ENCODE data around the gene RUSF1.
"Not testable (repeated sequence)": the region's sequence is repeated elsewhere in the genome, so short reads cannot be mapped to it uniquely, and the experiment has no call there.

The RUSF1 gene

DNA sequence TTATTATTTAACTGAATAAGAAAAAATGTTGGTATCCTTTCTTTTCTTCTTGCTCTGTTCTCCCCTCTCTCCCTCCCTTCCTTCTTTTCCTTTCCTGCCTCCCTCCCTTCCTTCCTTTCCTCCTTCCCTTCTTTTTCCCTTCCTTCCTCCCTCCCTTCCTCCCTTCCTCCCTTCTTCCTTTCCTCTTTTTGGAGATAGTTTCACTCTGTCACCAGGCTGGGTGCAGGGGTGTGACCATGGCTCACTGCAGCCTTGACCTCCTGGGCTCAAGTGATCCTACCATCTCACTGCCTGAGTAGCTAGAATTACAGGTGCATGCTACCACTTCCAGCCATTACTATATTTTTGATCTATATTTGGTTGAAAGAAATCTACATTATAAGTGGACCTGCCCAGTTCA, 5.7 kb upstream of the RUSF1 start:
- DNase-seq: no peak

DNA sequence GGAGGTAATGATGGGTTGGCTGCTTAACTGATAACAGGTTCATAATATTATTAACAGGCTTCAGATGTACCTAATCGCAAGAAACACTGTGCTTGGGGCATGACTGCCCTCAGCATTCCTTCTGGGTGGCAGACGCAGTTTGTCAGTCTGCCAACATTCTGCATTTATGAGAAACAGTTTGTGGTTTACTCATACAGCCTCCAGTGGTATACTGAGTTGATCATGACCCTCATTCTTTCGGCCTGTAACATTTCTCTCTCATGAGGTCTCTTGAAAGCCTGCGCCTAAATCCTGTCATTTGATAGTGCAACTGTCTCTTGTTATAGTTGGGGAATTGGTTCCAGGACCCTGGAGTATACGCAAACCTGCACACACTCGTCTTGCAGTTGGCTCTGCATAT, 4.9 kb upstream of the RUSF1 start:
- DNase-seq: no peak

DNA sequence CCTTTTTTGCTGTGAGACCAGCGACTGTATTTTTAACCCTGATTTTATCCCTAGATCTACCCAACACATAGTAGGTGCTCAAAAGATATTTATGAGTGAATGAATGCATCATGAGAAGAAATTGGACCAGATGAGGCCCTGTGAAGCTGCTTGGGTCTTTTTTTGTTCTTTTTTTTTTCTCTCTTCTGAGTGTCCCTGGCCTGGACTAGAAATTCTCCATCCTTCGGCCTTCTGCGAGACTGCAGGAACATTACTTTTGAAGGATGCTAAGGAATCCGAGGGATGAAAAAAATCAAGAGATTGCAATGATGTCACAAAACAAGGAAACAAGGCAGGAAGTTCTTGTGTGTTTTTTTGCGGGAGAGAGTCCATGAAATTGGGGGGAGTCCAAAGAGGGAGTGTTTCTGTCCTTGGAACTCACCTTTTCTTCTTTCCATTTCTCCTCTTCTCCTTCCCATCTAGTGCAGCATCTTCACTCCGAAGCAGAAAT, 560 bp upstream of the RUSF1 start:
- DNase-seq: no peak

DNA sequence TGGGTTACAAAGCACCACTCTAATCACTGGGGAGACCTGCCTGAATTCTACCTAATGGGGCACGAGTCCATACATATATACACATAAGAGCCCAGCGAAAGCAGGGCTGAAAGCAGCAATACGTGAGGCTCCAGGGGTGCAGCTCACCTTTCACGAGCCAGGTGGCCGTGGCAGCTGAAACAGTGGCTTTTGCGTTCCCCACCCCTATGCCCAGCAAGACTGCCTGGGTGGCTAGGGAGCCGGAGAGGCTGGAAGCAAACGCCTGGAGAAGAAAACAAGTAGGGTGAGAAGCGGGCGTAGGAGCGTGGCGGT, 618 bp downstream of the RUSF1 start:
- no peak for DNase-seq

DNA sequence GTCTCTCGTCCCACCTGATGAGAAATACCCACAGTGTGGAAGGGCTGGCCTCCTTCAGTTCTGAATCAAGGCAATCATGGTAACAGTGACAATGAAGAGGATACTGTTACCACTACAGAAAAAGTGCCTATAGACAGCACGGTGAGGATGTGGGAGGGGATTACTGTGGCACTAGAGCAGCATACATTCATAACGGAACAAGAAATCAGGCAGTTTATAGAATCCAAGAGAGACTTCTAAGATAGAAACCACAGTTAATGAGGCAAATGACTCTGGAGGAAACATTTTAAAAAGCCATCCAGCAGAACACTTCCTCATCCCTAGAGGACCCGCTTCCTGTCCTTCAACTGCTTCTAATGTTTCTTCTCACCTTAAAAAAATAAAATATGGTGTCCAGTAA, 2.7 kb downstream of the RUSF1 start:
- DNase-seq: no peak

DNA sequence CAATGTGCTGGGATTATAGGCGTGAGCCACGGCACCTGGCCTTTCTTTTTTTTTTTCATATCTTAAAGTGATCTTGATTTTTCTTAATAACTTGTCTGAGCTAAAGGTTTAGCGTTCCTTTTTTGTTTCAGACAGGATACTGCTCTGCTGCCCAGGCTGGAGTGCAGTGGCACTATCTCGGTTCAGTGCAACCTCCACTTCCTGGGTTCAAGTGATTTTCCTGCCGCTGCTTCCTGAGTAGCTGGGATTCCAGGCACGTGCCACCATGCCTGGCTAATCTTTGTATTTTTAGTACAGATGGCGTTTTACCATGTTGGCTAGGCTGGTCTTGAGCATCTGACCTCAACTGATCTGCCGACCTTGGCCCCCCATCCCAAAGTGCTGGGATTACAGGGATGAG, 4.0 kb downstream of the RUSF1 start:
- no peak for DNase-seq

DNA sequence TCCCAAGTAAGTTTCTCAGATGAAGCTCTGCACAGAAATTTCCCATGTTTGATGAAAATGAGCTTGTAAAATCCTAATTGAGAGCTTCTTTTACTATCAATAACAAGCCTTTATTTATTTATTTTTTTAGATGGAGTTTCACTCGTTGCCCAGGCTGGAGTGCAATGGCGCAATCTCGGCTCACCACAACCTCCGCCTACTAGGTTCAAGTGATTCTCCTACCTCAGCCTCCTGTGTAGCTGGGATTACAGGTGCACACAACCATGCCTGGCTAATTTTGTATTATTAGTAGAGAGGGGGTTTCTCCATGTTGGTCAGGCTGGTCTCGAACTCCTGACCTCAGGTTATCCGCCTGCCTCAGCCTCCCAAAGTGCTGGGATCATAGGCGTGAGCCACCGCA, 4.6 kb downstream of the RUSF1 start:
- not testable (repeated sequence) for DNase-seq

DNA sequence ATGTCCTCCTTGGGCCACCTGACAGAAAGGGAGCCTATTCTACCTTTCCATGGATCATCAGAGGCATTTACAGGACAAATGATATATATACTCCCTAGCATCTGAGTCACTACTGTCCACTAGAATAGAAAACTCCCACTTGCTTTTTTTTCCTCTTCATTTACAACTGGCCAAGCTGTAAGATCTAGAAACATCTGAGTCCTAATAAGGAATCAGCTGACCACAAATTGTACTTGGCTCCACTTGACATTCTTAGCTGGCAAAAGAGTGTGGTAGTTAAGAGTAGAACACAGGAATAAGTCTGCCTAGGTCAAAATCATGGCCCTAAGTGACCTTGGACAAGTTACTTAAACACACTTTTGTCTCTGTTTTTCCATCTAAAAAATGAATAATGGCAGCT, 5.2 kb downstream of the RUSF1 start:
- DNase-seq: no peak

DNA sequence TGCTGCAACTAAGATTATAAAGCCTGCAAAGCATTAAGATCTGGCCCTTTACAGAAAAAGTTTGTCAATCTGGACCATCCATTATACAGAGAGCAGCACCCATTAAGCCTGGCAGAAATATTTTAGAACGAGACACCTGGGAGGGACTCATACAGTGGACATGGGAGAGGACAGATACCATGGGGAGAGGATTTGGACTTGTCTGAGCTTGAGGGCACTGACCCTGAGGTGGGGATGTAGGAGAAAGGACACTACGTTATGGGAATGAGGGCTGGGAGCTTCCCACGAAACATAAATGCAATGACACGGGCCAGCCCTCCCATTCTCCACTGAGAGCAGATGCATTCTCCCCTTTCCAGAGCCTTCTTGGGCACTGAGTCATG, 6.2 kb downstream of the RUSF1 start:
- no peak for DNase-seq

DNA sequence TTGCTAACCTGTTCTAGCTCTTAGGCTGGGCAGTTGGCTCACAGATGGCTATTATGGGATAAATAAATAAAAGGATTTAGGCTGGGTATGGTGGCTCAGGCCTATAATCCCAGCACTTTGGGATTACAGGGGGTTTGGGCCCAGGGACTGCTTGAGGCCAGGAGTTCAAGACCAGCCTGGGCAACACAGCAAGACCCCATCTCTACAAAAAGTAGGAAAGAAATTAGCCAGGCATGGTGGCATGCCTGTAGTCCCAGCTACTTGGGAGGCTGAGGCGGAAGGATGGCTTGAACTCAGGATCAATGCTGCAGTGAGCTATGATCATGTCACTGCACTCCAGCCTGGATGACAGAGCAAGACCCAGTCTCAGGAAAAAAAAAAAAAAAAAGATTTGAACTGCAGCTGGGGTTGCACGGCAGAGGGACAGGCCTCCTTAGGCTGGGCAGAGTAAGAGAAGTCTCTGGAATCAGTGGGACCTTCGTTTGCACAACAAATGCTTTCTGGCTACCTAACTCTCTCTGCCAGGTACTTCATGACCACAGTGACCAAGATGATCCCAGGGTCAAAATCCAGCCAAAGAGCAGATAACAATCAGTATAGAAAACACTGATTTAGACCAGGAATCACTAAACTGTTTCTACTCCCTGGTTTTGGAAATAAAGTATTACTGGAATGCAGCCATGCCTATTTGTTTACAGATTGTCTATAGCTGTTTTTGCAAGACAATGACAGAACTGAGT, 6.8 kb downstream of the RUSF1 start:
- DNase-seq: no peak

DNA sequence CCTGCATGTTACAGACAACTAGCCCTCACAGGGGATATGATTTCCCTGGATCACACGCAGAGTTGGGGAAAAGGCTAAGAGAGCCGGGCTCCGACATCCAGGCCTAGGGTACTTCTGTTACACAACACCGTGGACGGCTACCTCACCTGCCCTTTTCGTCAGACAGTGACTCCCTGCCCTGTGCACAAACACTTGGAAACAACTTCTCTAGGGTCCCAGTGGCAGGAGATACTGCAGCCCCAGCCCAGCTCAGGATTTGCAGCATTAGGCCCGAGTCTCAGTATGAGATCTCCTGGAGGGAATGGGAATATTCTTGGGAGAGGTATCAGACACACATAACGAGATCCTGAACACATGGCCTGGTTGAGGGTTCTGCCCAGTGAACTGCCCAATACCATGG, 8.3 kb downstream of the RUSF1 start:
- no peak for DNase-seq

DNA sequence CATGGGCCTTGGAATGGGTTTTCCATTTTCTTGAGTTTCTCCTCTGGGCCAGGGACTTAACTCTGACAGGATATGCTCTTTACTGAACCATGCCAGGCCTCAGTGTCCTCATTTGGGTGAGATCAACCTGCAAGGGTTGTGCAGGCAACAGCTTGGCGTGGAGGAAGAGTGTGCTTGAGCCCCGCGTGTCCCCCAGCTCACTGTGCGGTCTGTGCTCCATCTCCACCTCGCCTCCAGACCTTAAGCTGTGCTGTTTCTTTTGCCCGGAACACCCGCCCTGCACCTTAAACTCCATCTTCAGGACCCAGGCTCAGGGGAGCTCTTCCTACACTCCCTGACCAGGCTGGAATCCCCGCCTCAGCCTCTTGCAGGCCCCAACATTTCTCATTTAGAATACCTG, 9.7 kb downstream of the RUSF1 start:
- no peak for DNase-seq

DNA sequence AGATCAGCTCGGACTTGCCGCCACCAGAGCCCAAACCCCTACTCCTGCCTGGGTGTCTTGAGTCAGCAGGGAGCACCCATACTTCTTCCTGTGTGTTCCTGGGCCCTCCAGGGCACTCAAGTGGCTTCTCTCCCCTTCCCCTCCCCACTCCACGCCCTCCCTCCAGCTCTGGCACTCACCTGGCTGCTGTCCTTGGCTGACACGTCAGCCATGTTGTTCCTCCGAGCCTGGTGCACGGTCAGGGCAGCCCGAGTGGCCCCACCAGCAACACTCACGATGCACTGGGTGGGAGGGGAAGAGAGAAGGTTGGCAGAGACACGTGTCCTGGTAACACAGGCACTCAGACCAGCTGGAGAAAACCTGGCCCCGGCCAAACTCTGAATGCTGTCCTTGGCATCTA, 11.5 kb downstream of the RUSF1 start:
- no peak for DNase-seq

DNA sequence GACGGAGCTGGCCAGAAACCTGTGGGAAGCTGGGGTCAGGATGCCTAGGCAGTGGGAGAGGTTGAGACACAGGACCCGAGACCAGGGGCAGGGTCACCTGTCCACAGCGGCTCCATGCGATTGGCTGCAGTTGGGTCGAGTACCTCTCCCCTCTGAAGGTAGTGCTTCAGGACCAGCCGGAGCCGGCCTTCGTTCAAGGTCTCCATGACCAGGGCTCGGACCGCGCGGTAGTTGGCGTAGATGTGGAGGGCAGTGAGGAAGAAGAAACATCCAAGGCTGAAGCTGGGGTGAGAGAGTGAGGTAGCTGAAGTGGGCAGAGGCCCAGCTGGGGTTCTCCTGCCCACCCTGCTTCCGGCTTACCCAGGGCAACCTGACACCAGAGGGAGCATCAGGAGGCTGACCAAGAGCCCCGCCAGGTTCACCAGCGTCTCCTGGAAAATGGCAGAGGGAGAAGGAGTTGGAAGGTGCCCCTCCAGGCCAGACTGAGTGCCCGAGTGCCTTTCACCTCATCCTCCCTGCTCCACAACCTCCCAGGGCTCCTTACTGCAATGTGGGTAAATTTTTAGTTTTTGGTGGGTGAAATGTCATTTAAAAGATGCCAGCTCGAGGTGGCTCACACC, 14.6 kb downstream of the RUSF1 start:
- DNase-seq: no peak

DNA sequence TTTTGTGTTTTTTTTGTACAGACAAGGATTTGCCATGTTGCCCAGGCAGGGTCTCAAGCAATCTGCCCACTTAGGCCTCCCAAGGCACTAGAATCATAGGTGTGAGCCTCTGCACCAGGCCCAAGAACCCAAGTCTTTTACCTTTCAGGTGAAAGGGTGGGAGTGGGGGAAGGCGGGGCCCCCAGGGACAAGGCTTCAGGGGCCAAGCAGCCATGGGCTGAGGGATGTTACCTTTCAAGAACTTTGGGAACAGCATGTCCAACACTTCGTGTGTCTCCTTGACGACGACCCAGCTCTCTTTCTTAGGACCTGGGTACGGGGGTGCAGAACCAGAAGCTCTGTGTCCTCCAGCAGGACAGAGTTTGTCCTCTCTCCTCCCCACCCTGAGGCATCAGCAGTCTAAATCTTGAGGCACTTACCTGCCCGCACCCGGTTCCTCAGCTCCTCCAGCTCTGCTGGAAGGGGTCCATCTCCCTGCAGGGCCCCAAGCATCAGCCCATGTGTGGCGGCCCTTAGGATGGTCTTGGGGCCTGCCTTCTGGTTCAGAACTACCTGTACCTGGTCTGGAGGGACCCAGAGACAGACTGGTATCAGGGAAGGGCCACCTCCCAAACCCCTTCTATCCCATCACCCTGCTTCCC, 16.3 kb downstream of the RUSF1 start:
- DNase-seq: no peak

DNA sequence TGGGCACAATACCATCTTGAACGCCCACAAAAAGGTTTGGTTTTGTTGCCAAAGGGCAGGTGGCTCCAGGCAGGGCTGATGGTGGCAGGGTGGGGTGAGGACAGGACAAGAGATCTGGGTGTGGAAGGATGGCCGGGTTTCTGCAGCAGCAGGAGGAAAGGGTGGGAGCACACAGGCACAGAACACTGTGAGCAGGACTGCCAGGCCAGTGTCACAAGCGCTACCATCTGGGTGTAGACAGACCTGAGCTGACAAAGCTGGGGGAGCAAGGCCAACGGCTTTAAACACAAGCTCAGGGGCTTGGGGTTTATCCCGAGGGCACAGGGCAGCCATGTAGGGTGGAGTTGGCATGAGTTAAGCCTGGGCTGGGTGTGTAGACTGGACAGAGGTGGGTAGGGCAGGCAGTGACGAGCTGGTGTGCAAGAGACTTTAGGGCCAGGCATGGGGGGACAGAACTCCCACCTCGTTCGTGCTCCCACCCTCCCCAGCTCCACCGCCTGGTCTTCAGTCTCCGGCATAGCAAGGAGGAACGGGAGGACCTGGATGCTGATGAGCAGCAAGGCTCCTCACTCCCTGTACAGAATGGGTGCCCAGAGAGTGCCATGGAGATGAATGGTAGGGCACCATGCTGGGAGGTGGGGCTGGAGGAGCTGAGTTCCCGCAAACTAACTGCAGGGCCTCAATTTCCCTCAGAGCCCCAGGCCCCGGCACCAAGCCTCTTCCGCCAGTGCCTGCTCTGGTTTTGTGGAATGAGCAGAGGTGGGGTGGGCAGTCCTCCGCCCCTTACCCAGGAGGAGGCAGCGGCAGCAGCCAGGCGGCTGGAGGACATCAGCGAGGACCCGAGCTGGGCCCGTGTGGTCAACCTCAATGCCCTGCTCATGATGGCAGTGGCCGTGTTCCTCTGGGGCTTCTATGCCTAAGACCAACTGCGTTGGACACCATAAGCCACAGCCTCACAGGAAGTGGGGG, 18.3 kb downstream of the RUSF1 start:
- DNase-seq: no peak

DNA sequence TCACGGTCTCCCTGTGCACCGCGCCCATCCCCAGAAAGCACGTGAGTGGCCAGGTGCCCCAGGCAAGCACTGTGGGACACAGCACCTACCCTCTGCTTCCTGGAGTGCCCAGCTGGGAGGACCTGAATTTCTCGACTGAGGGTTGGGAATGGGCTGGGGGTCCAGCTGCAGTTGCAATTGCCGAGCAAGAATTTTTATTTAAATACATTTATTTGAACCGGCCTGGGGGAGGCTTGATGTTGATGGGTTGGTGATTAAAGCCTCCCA, 19.0 kb downstream of the RUSF1 start:
- DNase-seq: no peak

DNA sequence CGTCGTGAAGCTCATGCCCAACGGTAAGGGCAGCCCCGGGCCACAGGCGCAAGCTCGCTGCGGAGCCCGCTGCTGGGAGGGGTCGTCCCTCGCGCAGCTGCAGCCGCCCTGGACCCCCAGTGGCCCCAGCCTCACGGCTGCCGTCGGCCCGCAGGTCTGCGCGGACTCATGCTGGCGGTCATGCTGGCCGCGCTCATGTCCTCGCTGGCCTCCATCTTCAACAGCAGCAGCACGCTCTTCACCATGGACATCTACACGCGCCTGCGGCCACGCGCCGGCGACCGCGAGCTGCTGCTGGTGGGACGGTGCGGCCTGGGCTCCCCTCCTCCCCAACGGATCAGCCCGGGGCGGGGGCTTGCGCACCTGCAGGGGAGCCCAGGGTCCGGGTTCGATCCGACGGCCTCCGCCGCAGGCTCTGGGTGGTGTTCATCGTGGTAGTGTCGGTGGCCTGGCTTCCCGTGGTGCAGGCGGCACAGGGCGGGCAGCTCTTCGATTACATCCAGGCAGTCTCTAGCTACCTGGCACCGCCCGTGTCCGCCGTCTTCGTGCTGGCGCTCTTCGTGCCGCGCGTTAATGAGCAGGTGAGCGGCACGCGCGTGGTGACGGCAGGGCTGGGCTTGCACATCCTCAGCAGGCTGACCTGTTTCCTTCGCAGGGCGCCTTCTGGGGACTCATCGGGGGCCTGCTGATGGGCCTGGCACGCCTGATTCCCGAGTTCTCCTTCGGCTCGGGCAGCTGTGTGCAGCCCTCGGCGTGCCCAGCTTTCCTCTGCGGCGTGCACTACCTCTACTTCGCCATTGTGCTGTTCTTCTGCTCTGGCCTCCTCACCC, 19.5 kb downstream of the RUSF1 start:
- no peak for DNase-seq

DNA sequence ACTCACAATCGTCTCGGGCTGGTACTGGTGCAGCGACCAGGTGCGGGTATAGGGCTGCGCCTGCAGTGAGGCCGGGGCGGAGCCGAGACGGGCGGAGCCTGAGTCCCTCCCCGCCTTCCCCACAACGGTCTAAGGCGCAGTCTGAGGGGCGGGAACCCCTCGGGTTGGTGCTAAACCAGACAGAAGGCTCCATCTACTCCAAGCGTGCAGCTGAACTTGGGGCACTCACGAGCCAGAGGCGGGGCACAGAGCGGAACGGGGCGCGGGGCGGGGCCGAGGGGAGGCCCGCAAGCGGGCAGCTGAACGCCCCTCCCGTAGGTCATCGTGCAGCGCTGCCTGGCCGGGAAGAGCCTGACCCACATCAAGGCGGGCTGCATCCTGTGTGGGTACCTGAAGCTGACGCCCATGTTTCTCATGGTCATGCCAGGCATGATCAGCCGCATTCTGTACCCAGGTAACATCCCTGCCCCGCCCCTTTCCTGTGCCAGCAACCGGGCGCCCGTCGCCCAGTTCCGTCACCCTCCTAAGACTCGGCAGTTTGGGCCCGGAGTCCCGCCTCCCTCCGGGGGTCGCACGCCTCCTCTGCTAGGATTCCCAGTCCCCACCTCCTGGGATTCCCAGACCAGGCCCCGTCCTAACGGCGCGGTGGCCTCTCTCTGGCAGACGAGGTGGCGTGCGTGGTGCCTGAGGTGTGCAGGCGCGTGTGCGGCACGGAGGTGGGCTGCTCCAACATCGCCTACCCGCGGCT, 20.3 kb downstream of the RUSF1 start:
- no peak for DNase-seq

DNA sequence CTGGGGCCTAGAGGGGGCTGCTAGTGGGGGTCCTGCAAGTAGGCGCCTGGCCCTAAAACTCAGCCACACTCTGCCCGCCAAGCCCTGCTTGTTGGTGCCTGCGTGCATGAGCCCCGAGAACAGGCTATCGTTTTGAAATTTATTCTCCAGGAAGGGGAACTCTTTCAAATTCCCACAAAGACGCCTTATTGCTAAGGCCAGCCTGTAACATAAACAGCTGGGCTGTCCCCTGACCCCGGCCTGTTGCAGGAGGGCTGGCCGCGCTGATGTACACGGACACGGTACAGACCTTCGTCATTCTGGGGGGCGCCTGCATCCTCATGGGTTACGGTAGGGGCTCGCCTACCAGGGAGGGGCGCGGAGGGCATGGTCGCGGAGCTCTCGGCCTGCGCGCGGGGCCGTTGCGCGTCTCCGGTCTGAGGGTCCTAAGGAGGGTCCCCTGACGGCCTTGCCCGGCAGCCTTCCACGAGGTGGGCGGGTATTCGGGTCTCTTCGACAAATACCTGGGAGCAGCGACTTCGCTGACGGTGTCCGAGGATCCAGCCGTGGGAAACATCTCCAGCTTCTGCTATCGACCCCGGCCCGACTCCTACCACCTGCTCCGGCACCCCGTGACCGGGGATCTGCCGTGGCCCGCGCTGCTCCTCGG, 21.0 kb downstream of the RUSF1 start:
- DNase-seq: no peak

DNA sequence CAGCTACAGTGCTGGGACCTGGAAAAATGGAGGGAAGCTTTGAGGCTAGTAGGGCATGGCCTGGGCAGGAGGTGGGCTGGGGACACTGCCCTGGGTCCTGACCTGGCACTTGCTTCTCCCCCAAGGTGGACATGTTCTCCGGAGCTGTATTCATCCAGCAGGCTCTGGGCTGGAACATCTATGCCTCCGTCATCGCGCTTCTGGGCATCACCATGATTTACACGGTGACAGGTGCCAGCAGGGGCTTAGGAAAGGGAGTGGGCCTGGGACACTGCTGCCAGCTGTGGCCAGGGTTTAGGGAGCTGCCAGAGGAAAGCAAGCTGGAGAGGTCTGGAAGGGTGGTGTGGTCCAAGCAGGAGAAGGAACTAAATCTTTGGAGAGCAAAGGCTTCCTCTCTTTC, 22.1 kb downstream of the RUSF1 start:
- DNase-seq: no peak
